HG03521 (cell line): ENCODE measurements around the gene TMEM214.
A peak's percentile ranks its signal among the peaks of the same experiment; 100 is the strongest.
"Not testable (repeated sequence)": the region's sequence is repeated elsewhere in the genome, so short reads cannot be mapped to it uniquely, and the experiment has no call there.

ENCODE experiments used
- ATAC-seq: cut with Tn5 transposase; IDR thresholded peaks from one replicate; pipeline ENCODE4 v1.9.1; 2021; ENCODE audit warnings: mild to moderate bottlenecking, moderate library complexity; ENCODE audit not compliant: unreplicated experiment

TMEM214 gene

GRCh38 chr2:27067385-27067784, 34.6 kb downstream of the TMEM214 start:
- no peak for ATAC-seq

- no peak for ATAC-seq
Observed at GRCh38 chr2:27069436-27069835, 36.7 kb downstream of the TMEM214 start.

- ATAC-seq, result no peak
Observed at GRCh38 chr2:27069961-27070618, 37.3 kb downstream of the TMEM214 start.

- ATAC-seq, result no peak
Observed at GRCh38 chr2:27070653-27071276, 38.0 kb downstream of the TMEM214 start.

- ATAC-seq, result peak; percentile 88
Observed at GRCh38 chr2:27071277-27071989, 38.7 kb downstream of the TMEM214 start, which contains the start of gene OST4. Gene OST4 (minus strand): TSS chr2:27071654.

- peak; percentile 0 for ATAC-seq
Observed at GRCh38 chr2:27071990-27072830, 39.4 kb downstream of the TMEM214 start.

- ATAC-seq, result no peak
Observed at GRCh38 chr2:27072920-27073319, 40.2 kb downstream of the TMEM214 start.

- ATAC-seq, result no peak
Observed at GRCh38 chr2:27073782-27074181, 41.0 kb downstream of the TMEM214 start.

GRCh38 chr2:27074738-27075565, 42.2 kb downstream of the TMEM214 start:
- no peak for ATAC-seq

- not testable (repeated sequence) for ATAC-seq
Observed at GRCh38 chr2:27075566-27075871, 42.8 kb downstream of the TMEM214 start.

- no peak for ATAC-seq
Observed at GRCh38 chr2:27076323-27076722, 43.6 kb downstream of the TMEM214 start.

GRCh38 chr2:27077231-27077630, 44.5 kb downstream of the TMEM214 start:
- no peak for ATAC-seq

GRCh38 chr2:27078267-27079194, 45.8 kb downstream of the TMEM214 start, which contains the start of gene EMILIN1:
Gene EMILIN1 (plus strand): TSS chr2:27078615. CDS start chr2:27079066, 451 bp downstream.
- no peak for ATAC-seq

GRCh38 chr2:27079233-27080139, 46.7 kb downstream of the TMEM214 start:
- no peak for ATAC-seq

GRCh38 chr2:27080140-27080469, 47.3 kb downstream of the TMEM214 start:
- ATAC-seq, result no peak

- no peak for ATAC-seq
Observed at GRCh38 chr2:27080603-27080936, 47.8 kb downstream of the TMEM214 start.

- ATAC-seq, result no peak
Observed at GRCh38 chr2:27081984-27082772, 49.4 kb downstream of the TMEM214 start.
